Panc1 (cell line): ENCODE measurements around the gene TXNRD3. TPM values are rescaled to one million over a fixed set of nuclear protein-coding genes. Genes with fewer than 3 reads are reported as not detected.

ENCODE experiments used
- ATAC-seq: fragments of 200-7000 bp; cut with Tn5 transposase; 2 replicates; pipeline ENCODE4 v1.9.1; 2020; ENCODE audit warnings: mild to moderate bottlenecking, moderate library complexity
- BruUV-seq: library from RNA; stranded (reverse); fragments of 400-500 nt; replicated peaks from 2 replicates; lab custom pipeline; 2021; lab: Mats Ljungman, UMichigan
- CTCF ChIA-PET: fragments of 300-600 bp; sonication (Branson Sonifier 250); formaldehyde crosslinking; loops from one replicate; lab custom pipeline; 2022; ENCODE audit warnings: antibody characterized with exemption; lab: Charles Lee
- POLR2A ChIA-PET: fragments of 300-600 bp; sonication (Branson Sonifier 250); formaldehyde crosslinking; loops from one replicate; lab custom pipeline; 2022; ENCODE audit warnings: antibody characterized with exemption; lab: Charles Lee
- DNase-seq: peaks from one replicate; pipeline ENCODE4 v3.0.0-alpha.2; 2010; ENCODE audit warnings: low read depth, low spot score
- H3K27ac ChIP-seq: 2 replicates; pipeline ENCODE4 v1.5.1; 2011; ENCODE audit warnings: mild to moderate bottlenecking, low read length, inconsistent platforms
- H3K27me3 ChIP-seq: fragments of 200-500 bp; sonication (Bioruptor generic); 2 replicates; pipeline ENCODE4 v1.6.0; 2014; ENCODE audit warnings: low read length, inconsistent platforms; ENCODE audit not compliant: control insufficient read depth, insufficient read depth
- H3K36me3 ChIP-seq: fragments of 200-500 bp; sonication (Bioruptor generic); 2 replicates; pipeline ENCODE4 v1.5.1; 2014; ENCODE audit warnings: inconsistent platforms, mild to moderate bottlenecking, low read length, moderate library complexity; ENCODE audit not compliant: control insufficient read depth, insufficient read depth
- H3K4me1 ChIP-seq: 2 replicates; pipeline ENCODE4 v1.5.1; 2011; ENCODE audit warnings: inconsistent platforms, mild to moderate bottlenecking, low read length, moderate library complexity; ENCODE audit not compliant: control insufficient read depth, insufficient read depth
- H3K4me3 ChIP-seq, 2 experiments: 2 replicates each; pipeline ENCODE4 v1.5.1; 2011 to 2012; ENCODE audit warnings: low read depth in 2 of 2, low read length in 2 of 2, mild to moderate bottlenecking in 2 of 2, inconsistent platforms in 1 of 2, moderate library complexity in 1 of 2
- H3K9me3 ChIP-seq: fragments of 200-500 bp; sonication (Bioruptor generic); 2 replicates; pipeline ENCODE4 v1.5.1; 2014; ENCODE audit warnings: low read depth, mild to moderate bottlenecking, inconsistent platforms, low read length, moderate library complexity; ENCODE audit not compliant: control insufficient read depth, insufficient read depth
- CTCF ChIP-seq: fragments of 450-650 bp; IDR thresholded peaks from 2 replicates; pipeline ENCODE4 v1.5.1; 2017; ENCODE audit warnings: mild to moderate bottlenecking
- POLR2AphosphoS5 ChIP-seq: IDR thresholded peaks from 2 replicates; pipeline ENCODE4 v1.6.1; 2012; ENCODE audit warnings: mild to moderate bottlenecking, low read depth, low read length, moderate library complexity
- REST ChIP-seq, 2 experiments: IDR thresholded peaks; 2 replicates each; pipeline ENCODE4 v1.6.1; 2011 to 2012; ENCODE audit warnings: low read depth in 2 of 2, control low read depth in 1 of 2, low read length in 1 of 2, mild to moderate bottlenecking in 1 of 2, moderate library complexity in 1 of 2; ENCODE audit not compliant: insufficient read depth in 1 of 2
- SIN3A ChIP-seq: IDR thresholded peaks from 2 replicates; pipeline ENCODE4 v1.6.1; 2012; ENCODE audit warnings: low read depth, mild to moderate bottlenecking, low read length, moderate library complexity, borderline replicate concordance; ENCODE audit not compliant: insufficient read depth
- TCF7L2 ChIP-seq: IDR thresholded peaks from 2 replicates; pipeline ENCODE4 v1.6.1; 2011; ENCODE audit warnings: mild to moderate bottlenecking, low read depth, low read length, inconsistent platforms
- in situ Hi-C: cut with HindIII; loops from 2 replicates; pipeline ENCODE4 v1.10.0; 2016; ENCODE audit warnings: low sequenced_read_pairs, low pct_unique_long_range_greater_than_20kb
- intact Hi-C: fragments of 100-400 bp; cut with micrococcal nuclease; formaldehyde crosslinking; loops from one replicate; pipeline ENCODE4 v1.10.0; 2022; ENCODE audit not compliant: unreplicated experiment
- total RNA-seq: library from RNA; stranded (reverse); gene quantifications from one replicate; pipeline ENCODE4 v1.2.1, GENCODE V29; 2021; ENCODE audit not compliant: unreplicated experiment

TXNRD3 gene
- total RNA-seq, 1 experiment from 2014 or later = 17.2 TPM

DNA sequence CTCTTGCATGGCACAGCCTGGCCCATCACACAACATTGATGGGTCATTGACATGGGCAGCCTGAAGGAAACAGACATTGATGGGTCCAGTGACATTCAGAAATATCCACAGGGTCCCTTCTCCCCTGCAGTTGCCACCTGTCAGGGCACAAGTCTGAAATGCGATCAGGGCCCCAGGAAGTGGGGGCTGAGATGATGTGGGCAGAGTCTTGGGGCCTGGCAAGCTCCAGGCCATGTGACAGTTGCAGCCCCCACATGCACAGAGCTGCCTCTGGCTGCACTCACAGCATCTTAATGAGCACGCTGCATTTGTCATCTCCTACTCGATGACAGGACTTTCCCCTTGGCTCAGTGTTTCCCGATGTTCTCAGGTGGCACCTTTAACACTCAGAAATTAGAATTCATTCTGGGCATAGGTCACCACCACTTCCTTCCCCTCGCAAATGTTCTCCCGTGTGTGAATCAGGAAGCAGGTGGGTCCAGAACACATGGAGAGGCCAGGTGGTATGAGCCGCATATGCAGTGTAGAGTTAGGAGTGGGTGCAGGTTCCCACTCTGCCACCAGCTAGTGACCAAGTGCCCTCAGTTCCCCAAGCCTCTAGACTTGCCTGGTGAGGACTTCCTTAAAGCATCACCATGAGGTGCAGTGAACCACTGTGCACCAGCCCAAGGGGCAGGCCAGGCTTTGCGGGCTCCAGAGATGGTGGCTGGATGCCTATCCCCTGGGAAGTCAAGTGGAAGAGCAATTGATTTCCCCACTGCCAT is 1.6 kb upstream of the TXNRD3 start:
- ChIA-PET POLR2A (no interaction called here), CTCF (no interaction called here)
- Histone ChIP-seq H3K4me1 (peaks cover 3% of the 10 kb centered on the region; the same call in 1 of the 2 replicates), H3K27me3 (peaks cover 10% of the 10 kb centered on the region), H3K36me3 (0 out of 2 replicates have a peak, but pooled peaks cover 2% of the 10 kb centered on the region), H3K9me3 (no peaks in the 10 kb centered on the region), H3K27ac (no peak overlapping the region), H3K4me3 (no peak overlapping the region)
- intact Hi-C loops = no loop called here
- DNase-seq = no peak
- in situ Hi-C loops = no loop called here
- TF ChIP-seq POLR2AphosphoS5 = no peak
- no peak for TF ChIP-seq TCF7L2
- TF ChIP-seq REST (IDR thresholded peaks at IDR 0.05; ENCODE audit: insufficient read depth in 1 of 2, low read depth in 2 of 2, low read length in 1 of 2) = no peak
- no peak for TF ChIP-seq CTCF
- no peak for TF ChIP-seq SIN3A
- BruUV-seq = no TSS peak
- no peak for ATAC-seq

DNA sequence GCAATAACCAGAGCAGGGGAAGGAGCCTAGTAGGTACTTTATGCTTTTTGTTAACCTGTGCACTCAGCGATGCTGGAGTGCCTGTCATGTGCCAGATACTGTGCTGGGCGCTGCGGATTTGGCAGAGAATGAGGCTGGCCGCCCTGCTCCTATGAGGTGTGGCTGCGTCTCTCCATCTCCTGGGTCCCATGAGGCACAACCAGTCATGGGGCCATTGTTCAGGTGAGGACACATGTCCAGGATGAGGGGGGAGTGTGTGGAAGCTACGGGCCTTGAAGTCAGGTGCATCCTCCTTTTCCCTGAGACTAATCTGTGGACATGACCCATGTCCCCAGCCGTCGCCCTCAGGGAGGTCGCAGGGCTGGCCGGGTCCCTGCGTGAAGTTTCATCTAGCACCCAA is 963 bp upstream of the TXNRD3 start:
- H3K9me3 ChIP-seq = no peaks in the 10 kb centered on the region
- in situ Hi-C loops = no loop called here
- TF ChIP-seq REST (IDR thresholded peaks at IDR 0.05; ENCODE audit: insufficient read depth in 1 of 2, low read depth in 2 of 2, low read length in 1 of 2) = no peak
- TF ChIP-seq POLR2AphosphoS5 = no peak
- TF ChIP-seq CTCF = no peak
- TF ChIP-seq SIN3A = no peak
- TF ChIP-seq TCF7L2 = no peak
- no peak overlapping the region for H3K4me3 ChIP-seq
- BruUV-seq = no TSS peak
- no peak overlapping the region for H3K27ac ChIP-seq
- ATAC-seq (no peak), DNase-seq (no peak)
- peaks cover 4% of the 10 kb centered on the region for H3K27me3 ChIP-seq
- H3K36me3 ChIP-seq = no peaks in the 10 kb centered on the region
- H3K4me1 ChIP-seq = peaks cover 3% of the 10 kb centered on the region; the same call in 1 of the 2 replicates
- intact Hi-C loops = no loop called here
- ChIA-PET POLR2A (no interaction called here), CTCF (interaction anchor here (0.7 kb wide), 1 partner anchor 12 kb away, joined by 4 read pairs; no protein-coding TSS in a partner anchor)
